ENCODE data around the gene VAMP4.
A peak's percentile ranks its signal among the peaks of the same experiment; 100 is the strongest.

VAMP4 gene

DNA sequence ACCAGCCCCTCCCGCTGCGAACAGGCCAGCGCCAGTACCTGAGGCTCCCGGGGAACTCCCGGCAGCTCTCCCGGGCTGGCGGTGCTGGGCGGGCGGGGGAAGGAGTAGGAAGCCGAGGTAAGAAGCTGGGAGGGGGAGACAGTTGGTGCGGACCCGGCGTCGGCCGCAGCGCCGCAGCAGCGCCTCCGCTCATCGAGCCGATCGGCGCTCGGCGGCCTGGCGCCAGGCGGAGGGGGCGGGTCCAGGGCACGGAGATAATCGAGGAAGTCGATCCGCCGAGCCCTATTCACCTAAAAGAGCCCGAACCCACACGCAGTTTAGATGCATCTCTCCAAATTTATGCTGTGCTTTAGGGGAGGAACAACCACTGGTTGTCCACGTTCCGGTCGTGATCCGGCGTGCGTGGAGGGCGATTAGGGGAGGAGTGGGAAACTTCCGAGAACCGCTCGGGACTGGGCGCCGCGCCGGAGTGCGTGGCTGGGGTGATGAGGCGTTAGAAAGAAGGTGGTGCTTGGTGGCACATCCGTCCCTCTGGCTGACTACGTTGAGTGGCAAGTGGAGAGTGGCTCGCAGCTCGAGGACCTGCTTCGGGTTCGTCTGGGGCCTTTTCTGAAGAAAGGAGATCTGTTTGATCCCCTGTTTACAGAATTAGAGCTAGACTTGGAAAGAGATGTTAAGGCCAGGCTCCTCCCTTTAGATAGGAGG is at the start of gene VAMP4:
TSS of gene VAMP4 (minus strand) at position 194 of the 705 bp plus-strand sequence. CDS start 3,651 bp downstream, outside the sequence.
- Mint-ChIP-seq H3K4me1 (peaks cover 19 to 40% of the 10 kb centered on the region in 2 donors), H3K27me3 (no peaks in the 10 kb centered on the region), H3K4me3 (peak within 1 kb of the TSS; percentile 99), H3K27ac (peak within 1 kb of the TSS; percentile 99), H3K36me3 (peaks cover under 1 to 2% of the 10 kb centered on the region in 2 donors), H3K9me3 (no peaks in the 10 kb centered on the region)
- DNase-seq = peak; percentile 80
- ATAC-seq (replicated peaks) = peak; percentile 94 to 96

DNA sequence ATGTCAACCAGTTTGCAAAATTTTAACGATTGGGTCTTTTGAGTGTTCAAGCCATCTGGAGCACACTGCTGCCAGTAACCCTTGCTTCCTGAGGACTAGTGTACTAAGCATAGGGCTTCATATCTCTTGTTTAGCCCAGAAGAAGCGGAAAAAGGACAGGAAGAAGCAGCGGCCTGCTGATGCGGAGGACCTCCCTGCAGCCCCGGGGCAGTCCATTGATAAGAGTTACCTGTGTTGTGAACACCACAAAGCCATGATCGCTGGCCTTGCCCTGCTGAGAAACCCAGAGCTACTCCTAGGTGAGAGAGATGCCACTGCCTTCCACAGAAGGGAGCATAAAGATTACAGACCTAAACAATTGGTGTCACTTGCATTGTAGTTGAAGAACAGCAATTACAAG is 48.5 kb upstream of the VAMP4 start:
- DNase-seq (no peak), ATAC-seq (replicated peaks) (no peak)
- Mint-ChIP-seq H3K36me3 (peaks cover 62 to 80% of the 10 kb centered on the region in 2 donors), H3K27ac (no peak overlapping the region), H3K9me3 (no peaks in the 10 kb centered on the region), H3K27me3 (no peaks in the 10 kb centered on the region), H3K4me3 (no peak overlapping the region), H3K4me1 (peaks cover 9 to 19% of the 10 kb centered on the region in 2 donors)

GRCh38 chr1:171788696-171789095 is 46.8 kb upstream of the VAMP4 start:
- ATAC-seq (replicated peaks) (no peak), DNase-seq (no peak)
- peaks cover 16 to 30% of the 10 kb centered on the region in 2 donors for H3K4me1 Mint-ChIP-seq
- no peaks in the 10 kb centered on the region for H3K9me3 Mint-ChIP-seq
- no peak overlapping the region for H3K27ac Mint-ChIP-seq
- H3K4me3 Mint-ChIP-seq = no peak overlapping the region
- H3K27me3 Mint-ChIP-seq = no peaks in the 10 kb centered on the region
- peaks cover 56 to 79% of the 10 kb centered on the region in 2 donors for H3K36me3 Mint-ChIP-seq

DNA sequence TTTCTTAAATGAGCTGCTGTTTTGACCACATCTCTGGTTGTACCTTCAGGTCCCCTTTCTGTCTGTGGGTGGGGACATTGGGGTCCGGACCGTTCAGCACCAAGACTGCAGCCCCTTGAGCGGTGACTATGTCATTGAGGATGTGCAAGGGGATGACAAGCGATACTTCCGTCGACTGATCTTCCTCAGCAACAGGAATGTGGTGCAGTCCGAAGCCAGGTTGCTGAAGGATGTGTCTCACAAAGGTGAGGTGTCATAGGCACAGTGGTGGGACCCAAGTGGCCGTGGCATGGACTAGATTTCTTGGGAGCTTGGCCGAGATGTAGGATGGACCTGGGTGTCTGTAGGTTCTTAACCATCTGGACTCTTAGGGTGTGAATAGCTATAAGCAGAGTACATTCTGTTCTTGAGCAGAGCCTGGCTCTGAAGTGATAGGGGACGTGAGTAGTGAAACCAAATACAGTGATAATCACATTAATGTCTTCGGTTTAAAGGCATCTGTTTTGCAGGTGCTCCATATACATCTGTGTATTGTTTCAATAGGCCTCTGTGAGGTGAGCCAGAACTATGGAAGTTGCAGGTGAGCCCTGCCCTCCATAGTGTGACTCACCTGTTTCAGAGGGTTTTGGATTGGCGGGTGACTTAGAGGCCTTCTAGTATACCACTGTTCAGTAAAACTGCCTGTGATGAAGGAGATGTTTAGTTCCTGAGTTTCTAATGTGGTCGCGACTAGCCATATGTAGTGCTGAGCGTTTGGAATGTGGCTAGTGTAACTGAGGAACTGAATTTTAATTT is 46.0 kb upstream of the VAMP4 start:
- no peak for DNase-seq
- Mint-ChIP-seq H3K4me3 (no peak overlapping the region), H3K4me1 (peaks cover 21 to 36% of the 10 kb centered on the region in 2 donors), H3K27me3 (no peaks in the 10 kb centered on the region), H3K27ac (no peak overlapping the region), H3K36me3 (peaks cover 58 to 81% of the 10 kb centered on the region in 2 donors), H3K9me3 (no peaks in the 10 kb centered on the region)
- ATAC-seq (replicated peaks) = no peak

DNA sequence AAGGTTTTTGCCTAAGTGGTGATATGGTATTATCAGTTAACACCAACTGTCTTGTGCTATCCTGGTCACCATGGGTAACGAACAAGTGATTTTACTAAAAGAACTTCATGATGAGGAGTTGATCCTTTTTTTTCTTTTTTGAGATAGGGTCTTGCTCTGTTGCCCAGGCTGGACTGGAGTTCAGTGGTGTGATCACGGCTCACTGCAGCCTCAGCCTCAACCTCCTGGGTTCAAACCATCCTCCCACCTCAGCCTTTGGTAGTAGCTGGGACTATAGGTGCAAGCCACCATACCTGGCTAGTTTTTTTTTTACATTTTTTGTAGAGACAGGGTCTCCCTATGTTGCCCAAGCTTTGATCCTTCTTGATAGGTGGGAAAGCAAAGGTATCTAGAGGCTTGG is 44.7 kb upstream of the VAMP4 start:
- Mint-ChIP-seq H3K27me3 (no peaks in the 10 kb centered on the region), H3K4me1 (peaks cover 26 to 42% of the 10 kb centered on the region in 2 donors), H3K36me3 (peaks cover 59 to 76% of the 10 kb centered on the region in 2 donors), H3K27ac (no peak overlapping the region), H3K9me3 (no peaks in the 10 kb centered on the region), H3K4me3 (no peak overlapping the region)
- DNase-seq (no peak), ATAC-seq (replicated peaks) (no peak)

- DNase-seq (no peak), ATAC-seq (replicated peaks) (no peak)
- Mint-ChIP-seq H3K27me3 (no peaks in the 10 kb centered on the region), H3K36me3 (peaks cover 55 to 72% of the 10 kb centered on the region in 2 donors), H3K9me3 (no peaks in the 10 kb centered on the region), H3K27ac (no peak overlapping the region), H3K4me3 (no peak overlapping the region), H3K4me1 (peaks cover 27 to 42% of the 10 kb centered on the region in 2 donors)
Measured at GRCh38 chr1:171785766-171786165, 43.9 kb upstream of the VAMP4 start.

- no peak for ATAC-seq (replicated peaks)
- peaks cover 49 to 65% of the 10 kb centered on the region in 2 donors for H3K36me3 Mint-ChIP-seq
- H3K4me3 Mint-ChIP-seq = peak overlapping the region; percentile 10 to 47
- no peak for DNase-seq
- H3K27me3 Mint-ChIP-seq = no peaks in the 10 kb centered on the region
- no peaks in the 10 kb centered on the region for H3K9me3 Mint-ChIP-seq
- peaks cover 29 to 42% of the 10 kb centered on the region in 2 donors for H3K4me1 Mint-ChIP-seq
- H3K27ac Mint-ChIP-seq = peak overlapping the region; percentile 33
Measured at GRCh38 chr1:171784784-171785183, 42.9 kb upstream of the VAMP4 start.

DNA sequence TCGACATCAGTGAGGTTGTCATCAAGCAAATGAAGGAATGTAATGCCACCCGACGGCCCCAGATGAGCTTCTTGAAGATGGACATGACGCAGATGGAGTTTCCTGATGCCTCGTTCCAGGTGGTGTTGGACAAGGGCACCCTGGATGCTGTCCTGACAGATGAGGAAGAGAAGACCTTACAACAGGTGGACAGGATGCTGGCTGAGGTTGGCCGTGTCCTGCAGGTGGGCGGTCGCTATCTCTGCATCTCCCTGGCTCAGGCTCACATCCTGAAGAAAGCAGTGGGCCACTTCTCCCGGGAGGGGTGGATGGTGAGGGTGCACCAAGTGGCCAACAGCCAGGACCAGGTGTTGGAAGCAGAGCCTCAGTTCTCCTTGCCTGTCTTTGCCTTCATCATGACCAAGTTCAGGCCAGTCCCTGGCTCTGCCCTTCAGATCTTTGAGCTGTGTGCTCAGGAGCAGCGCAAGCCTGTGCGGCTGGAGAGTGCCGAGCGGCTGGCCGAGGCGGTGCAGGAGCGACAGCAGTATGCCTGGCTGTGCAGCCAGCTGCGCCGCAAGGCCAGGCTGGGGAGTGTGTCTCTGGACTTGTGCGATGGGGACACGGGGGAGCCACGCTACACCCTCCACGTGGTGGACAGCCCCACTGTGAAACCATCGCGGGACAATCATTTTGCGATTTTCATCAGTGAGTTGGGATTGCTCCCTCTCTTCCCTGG is 42.1 kb upstream of the VAMP4 start:
- Mint-ChIP-seq H3K36me3 (peaks cover 48 to 57% of the 10 kb centered on the region in 2 donors), H3K27ac (no peak overlapping the region), H3K4me3 (no peak overlapping the region), H3K27me3 (no peaks in the 10 kb centered on the region), H3K9me3 (no peaks in the 10 kb centered on the region), H3K4me1 (peaks cover 29 to 42% of the 10 kb centered on the region in 2 donors)
- DNase-seq (no peak), ATAC-seq (replicated peaks) (no peak)

DNA sequence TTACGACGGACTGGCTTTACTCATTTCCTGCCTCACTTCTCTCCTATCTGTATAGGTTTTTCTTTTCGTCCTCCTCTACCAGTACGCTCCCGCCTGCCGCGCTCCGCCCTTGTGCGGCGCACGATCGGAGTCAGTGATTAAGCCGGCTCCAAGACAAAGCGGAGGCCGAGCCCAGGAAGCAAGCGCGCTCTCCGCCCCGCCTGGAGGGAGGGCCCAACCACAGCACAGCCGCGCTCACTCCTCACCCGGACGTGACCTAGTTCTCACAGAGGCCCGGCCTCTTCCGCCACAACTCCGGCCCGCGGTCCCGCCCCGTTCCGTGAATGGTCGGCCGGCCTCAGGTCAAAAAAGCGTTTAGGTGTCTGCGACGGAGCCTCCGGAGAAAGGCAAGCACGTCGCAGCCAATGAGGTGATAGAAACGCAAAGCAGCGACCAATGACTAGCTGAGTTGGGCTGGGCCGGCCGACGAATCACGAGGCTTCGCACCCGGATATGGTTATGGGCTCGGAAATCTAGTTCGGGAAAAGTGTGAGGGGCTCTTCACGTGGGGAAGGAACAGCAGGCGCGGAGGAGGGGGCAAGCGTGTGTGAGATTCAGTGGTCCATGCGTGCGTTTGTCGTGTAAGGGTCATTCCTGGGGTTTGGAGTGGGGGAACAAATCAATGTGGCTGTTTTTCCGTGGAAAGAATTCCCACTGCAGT is 39.5 kb upstream of the VAMP4 start, which contains the start of gene METTL13:
TSS of gene METTL13 (plus strand) at position 485 of the 700 bp plus-strand sequence. CDS start 308 bp downstream, outside the sequence.
- peak; percentile 98 for ATAC-seq (replicated peaks)
- Mint-ChIP-seq H3K27ac (peak within 1 kb of the TSS; percentile 97), H3K27me3 (peaks cover 6% of the 10 kb centered on the region in 2 donors), H3K4me3 (peak within 1 kb of the TSS; percentile 91 to 95), H3K36me3 (peaks cover 28 to 34% of the 10 kb centered on the region in 2 donors), H3K4me1 (peaks cover 26 to 35% of the 10 kb centered on the region in 2 donors), H3K9me3 (no peaks in the 10 kb centered on the region)
- peak; percentile 99 for DNase-seq

- H3K4me3 Mint-ChIP-seq = peak overlapping the region; percentile 91 to 95
- peaks cover 6% of the 10 kb centered on the region in 2 donors for H3K27me3 Mint-ChIP-seq
- H3K27ac Mint-ChIP-seq = peak overlapping the region; percentile 97
- DNase-seq (no peak), ATAC-seq (replicated peaks) (no peak)
- peaks cover 22 to 29% of the 10 kb centered on the region in 2 donors for H3K36me3 Mint-ChIP-seq
- peaks cover 26 to 33% of the 10 kb centered on the region in 2 donors for H3K4me1 Mint-ChIP-seq
- H3K9me3 Mint-ChIP-seq = no peaks in the 10 kb centered on the region
Measured at GRCh38 chr1:171780583-171781175, 38.8 kb upstream of the VAMP4 start.

GRCh38 chr1:171772312-171772711 is 30.4 kb upstream of the VAMP4 start:
- Mint-ChIP-seq H3K4me1 (peaks cover 3 to 21% of the 10 kb centered on the region in 2 donors), H3K27me3 (peaks cover under 1 to 2% of the 10 kb centered on the region in 2 donors), H3K27ac (no peak overlapping the region), H3K4me3 (no peak overlapping the region), H3K9me3 (no peaks in the 10 kb centered on the region), H3K36me3 (no peaks in the 10 kb centered on the region)
- ATAC-seq (replicated peaks) = peak; percentile 52 to 70
- DNase-seq = no peak

DNA sequence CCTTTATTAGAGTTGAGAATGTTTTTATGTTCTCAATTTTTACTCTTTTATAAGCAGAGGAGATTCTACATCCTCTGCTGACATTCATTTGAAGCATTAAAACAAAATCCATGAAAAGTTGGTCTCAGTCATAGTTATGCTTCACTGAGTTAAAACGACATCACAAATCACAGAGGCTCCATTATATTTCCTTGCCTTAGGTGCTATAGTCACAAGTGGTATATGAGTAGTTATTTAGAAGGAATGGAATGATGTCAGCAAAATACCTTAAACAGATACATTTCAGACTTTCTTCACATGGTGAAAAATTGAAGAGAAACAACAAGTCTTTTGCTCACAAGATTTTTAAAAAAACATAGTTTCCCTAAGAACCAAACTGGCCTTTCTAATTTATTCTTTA is 27.9 kb upstream of the VAMP4 start:
- peaks cover 0 to 2% of the 10 kb centered on the region in 2 donors for H3K27me3 Mint-ChIP-seq
- H3K36me3 Mint-ChIP-seq = no peaks in the 10 kb centered on the region
- no peaks in the 10 kb centered on the region for H3K9me3 Mint-ChIP-seq
- no peak overlapping the region for H3K4me3 Mint-ChIP-seq
- no peak overlapping the region for H3K27ac Mint-ChIP-seq
- no peak for DNase-seq
- no peak for ATAC-seq (replicated peaks)
- peaks cover 3 to 25% of the 10 kb centered on the region in 2 donors for H3K4me1 Mint-ChIP-seq

DNA sequence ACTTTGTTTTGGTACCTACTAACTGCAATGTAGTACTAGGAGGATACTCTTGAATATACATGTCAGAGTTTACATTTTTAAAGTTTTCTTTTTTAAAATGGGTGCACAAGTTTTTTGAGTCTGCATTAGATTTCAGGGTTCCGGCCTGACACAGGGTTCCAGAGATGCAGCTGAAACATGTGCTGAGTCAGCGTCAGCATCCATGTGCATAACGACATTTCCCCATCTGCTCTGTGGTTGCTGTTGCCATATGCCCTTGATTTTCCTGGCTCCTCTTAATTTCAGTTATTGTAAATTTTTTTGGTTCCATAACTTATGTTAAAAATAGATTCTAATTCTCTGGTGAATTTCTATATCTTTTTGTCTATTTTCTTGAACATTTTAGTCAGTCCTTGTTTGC is 27.3 kb upstream of the VAMP4 start:
- DNase-seq (no peak), ATAC-seq (replicated peaks) (no peak)
- peaks cover under 1 to 6% of the 10 kb centered on the region in 2 donors for H3K27me3 Mint-ChIP-seq
- H3K27ac Mint-ChIP-seq = no peak overlapping the region
- no peaks in the 10 kb centered on the region for H3K36me3 Mint-ChIP-seq
- H3K4me3 Mint-ChIP-seq = no peak overlapping the region
- H3K4me1 Mint-ChIP-seq = peaks cover 3 to 25% of the 10 kb centered on the region in 2 donors
- H3K9me3 Mint-ChIP-seq = no peaks in the 10 kb centered on the region

Data from stimulated activated naive B cell treated with anti-CD40 and anti-IgM and Interleukin-4, amounts not matched to agents 10 μg/mL and 1 μg/mL and 100 μg/mL, for 72 hours (primary cell).